DMS 273 treated with DMSO at 0.1 percent for 48 hours (cell line): ENCODE data around the gene NLRP9.

ENCODE experiments used
- DNase-seq: peaks from one replicate; lab custom pipeline; 2025; lab: John Stamatoyannopoulos, UW

Gene NLRP9

GRCh38 chr19:55687281-55688201 is 50.7 kb downstream of the NLRP9 start:
- no peak for DNase-seq

- DNase-seq, result no peak
These were observed 51.7 kb downstream of the NLRP9 start for GRCh38 chr19:55686311-55687050.

- DNase-seq, result no peak
These were observed 52.4 kb downstream of the NLRP9 start for GRCh38 chr19:55685776-55686175.

GRCh38 chr19:55684946-55685681 is 53.1 kb downstream of the NLRP9 start:
- DNase-seq, result no peak

GRCh38 chr19:55683449-55684261 is 54.5 kb downstream of the NLRP9 start:
- no peak for DNase-seq

- no peak for DNase-seq
These were observed 56.8 kb downstream of the NLRP9 start for GRCh38 chr19:55681131-55682092.

GRCh38 chr19:55680339-55681130 is 57.7 kb downstream of the NLRP9 start:
- DNase-seq, result no peak

GRCh38 chr19:55679343-55680257 is 58.6 kb downstream of the NLRP9 start:
- no peak for DNase-seq

- no peak for DNase-seq
These were observed 60.0 kb downstream of the NLRP9 start for GRCh38 chr19:55678121-55678671.

- no peak for DNase-seq
These were observed 60.6 kb downstream of the NLRP9 start for GRCh38 chr19:55677572-55678028.

GRCh38 chr19:55676889-55677505 is 61.2 kb downstream of the NLRP9 start:
- DNase-seq, result no peak

- no peak for DNase-seq
These were observed 61.8 kb downstream of the NLRP9 start for GRCh38 chr19:55676383-55676782.

- no peak for DNase-seq
These were observed 62.4 kb downstream of the NLRP9 start for GRCh38 chr19:55675661-55676354.

- peak; percentile 90 for DNase-seq
These were observed 63.2 kb downstream of the NLRP9 start, which contains the start of gene EPN1 for GRCh38 chr19:55674841-55675660. Gene EPN1, plus strand, starts transcription at chr19:55675226. Its CDS starts 3,402 bp downstream, at chr19:55678628.

- DNase-seq, result no peak
These were observed 63.8 kb downstream of the NLRP9 start for GRCh38 chr19:55674459-55674840.

- no peak for DNase-seq
These were observed 64.3 kb downstream of the NLRP9 start for GRCh38 chr19:55673889-55674288.
